Activated CD4-positive, CD25-positive, alpha-beta regulatory T cell treated with anti-CD3 and anti-CD28 coated beads, Interleukin-2, amount 50 U/mL, for 24 hours (primary cell): ENCODE data around the gene PCSK5.

ENCODE experiments used
- ATAC-seq, 2 donors: fragments of 150-1000 bp; cut with Tn5 transposase; one replicate each; pipeline ENCODE4 v1.10.0; 2021; ENCODE audit warnings: mild to moderate bottlenecking in 1 of 2, moderate library complexity in 1 of 2

The PCSK5 gene

GRCh38 chr9:75967556-75967955, 77.1 kb downstream of the PCSK5 start:
- ATAC-seq = no peak

GRCh38 chr9:75974016-75974766, 83.7 kb downstream of the PCSK5 start:
- ATAC-seq = no peak

- no peak for ATAC-seq
Observed at GRCh38 chr9:75975071-75975470, 84.6 kb downstream of the PCSK5 start.

- no peak for ATAC-seq
Observed at GRCh38 chr9:75976549-75976948, 86.1 kb downstream of the PCSK5 start.

- ATAC-seq = no peak
Observed at GRCh38 chr9:75979362-75979761, 88.9 kb downstream of the PCSK5 start.

- ATAC-seq = no peak
Observed at GRCh38 chr9:75983319-75984045, 93.0 kb downstream of the PCSK5 start.

- no peak for ATAC-seq
Observed at GRCh38 chr9:75985515-75985914, 95.0 kb downstream of the PCSK5 start.

GRCh38 chr9:75988663-75989062, 98.2 kb downstream of the PCSK5 start:
- no peak for ATAC-seq

- no peak for ATAC-seq
Observed at GRCh38 chr9:75990156-75990555, 99.7 kb downstream of the PCSK5 start.

- no peak for ATAC-seq
Observed at GRCh38 chr9:75990576-75991304, 100.3 kb downstream of the PCSK5 start.

- peak; percentile 45 to 46 for ATAC-seq
Observed at GRCh38 chr9:75992482-75993206, 102.2 kb downstream of the PCSK5 start.

- no peak for ATAC-seq
Observed at GRCh38 chr9:75993434-75993833, 103.0 kb downstream of the PCSK5 start.

GRCh38 chr9:75995066-75995465, 104.6 kb downstream of the PCSK5 start:
- ATAC-seq = no peak

GRCh38 chr9:75996726-75997125, 106.3 kb downstream of the PCSK5 start:
- no peak for ATAC-seq

GRCh38 chr9:75997206-75997605, 106.7 kb downstream of the PCSK5 start:
- no peak for ATAC-seq

- ATAC-seq = no peak
Observed at GRCh38 chr9:75998096-75998780, 107.8 kb downstream of the PCSK5 start.

GRCh38 chr9:76001459-76001858, 111.0 kb downstream of the PCSK5 start:
- no peak for ATAC-seq

GRCh38 chr9:76003041-76003440, 112.6 kb downstream of the PCSK5 start:
- ATAC-seq = no peak

GRCh38 chr9:76004526-76004925, 114.1 kb downstream of the PCSK5 start:
- ATAC-seq = peak; percentile 28 to 38

- ATAC-seq = no peak
Observed at GRCh38 chr9:76007935-76008334, 117.5 kb downstream of the PCSK5 start.

GRCh38 chr9:76013809-76014208, 123.3 kb downstream of the PCSK5 start:
- no peak for ATAC-seq

- ATAC-seq = no peak
Observed at GRCh38 chr9:76018235-76018634, 127.8 kb downstream of the PCSK5 start.
